Central memory CD8-positive, alpha-beta T cell (primary cell): ENCODE data around the gene ASIC5.
"Not testable (repeated sequence)": the region's sequence is repeated elsewhere in the genome, so short reads cannot be mapped to it uniquely, and the experiment has no call there.

Experiments
- ATAC-seq: fragments of 150-1000 bp; cut with Tn5 transposase; replicated peaks from 2 replicates; pipeline ENCODE4 v1.10.0; 2022; ENCODE audit warnings: mild to moderate bottlenecking, moderate FRiP score, moderate number of reproducible peaks; ENCODE audit not compliant: poor library complexity, severe bottlenecking; ENCODE audit errors: extremely low read depth
- DNase-seq, 2 donors: peaks; one replicate each; pipeline ENCODE4 v3.0.0; 2021; ENCODE audit warnings: low spot score in 2 of 2
- H3K27ac Mint-ChIP-seq: one replicate; pipeline ENCODE4 v1.8.0; 2022; ENCODE audit warnings: low read depth, mild to moderate bottlenecking, moderate library complexity, mixed read lengths
- H3K27me3 Mint-ChIP-seq: one replicate; pipeline ENCODE4 v1.8.0; 2022; ENCODE audit warnings: mixed read lengths
- H3K36me3 Mint-ChIP-seq: one replicate; pipeline ENCODE4 v1.8.0; 2022; ENCODE audit warnings: mild to moderate bottlenecking, moderate library complexity, mixed read lengths; ENCODE audit not compliant: insufficient read depth
- H3K4me1 Mint-ChIP-seq: one replicate; pipeline ENCODE4 v1.8.0; 2022; ENCODE audit warnings: mixed read lengths
- H3K4me3 Mint-ChIP-seq: one replicate; pipeline ENCODE4 v1.8.0; 2022; ENCODE audit warnings: mild to moderate bottlenecking, moderate library complexity, mixed read lengths
- H3K9me3 Mint-ChIP-seq: one replicate; pipeline ENCODE4 v1.8.0; 2022; ENCODE audit warnings: mixed read lengths

ASIC5 gene

DNA sequence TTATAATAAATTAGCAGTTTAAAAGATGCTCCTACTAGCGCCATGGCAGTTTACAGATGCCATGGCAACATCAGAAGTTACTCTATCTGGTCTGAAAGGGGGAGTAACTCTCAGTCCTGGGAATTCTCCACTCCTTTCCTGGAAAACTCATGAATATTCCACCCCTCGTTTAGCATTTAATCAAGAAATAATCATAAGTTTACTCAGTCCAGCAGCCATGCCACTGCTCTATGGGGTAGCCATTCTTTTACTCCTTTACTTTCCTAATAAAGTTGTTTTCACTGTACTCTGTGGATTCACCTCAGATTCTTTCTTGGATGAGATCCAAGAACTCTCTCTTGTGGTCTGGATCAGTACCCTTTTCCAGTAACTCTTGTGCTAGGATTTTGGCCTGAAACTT is 55.0 kb downstream of the ASIC5 start:
- Mint-ChIP-seq H3K27ac (no peak overlapping the region), H3K27me3 (no peaks in the 10 kb centered on the region), H3K9me3 (no peaks in the 10 kb centered on the region), H3K4me1 (no peaks in the 10 kb centered on the region), H3K4me3 (no peak overlapping the region), H3K36me3 (no peaks in the 10 kb centered on the region)
- DNase-seq (no peak), ATAC-seq (no peak)

DNA sequence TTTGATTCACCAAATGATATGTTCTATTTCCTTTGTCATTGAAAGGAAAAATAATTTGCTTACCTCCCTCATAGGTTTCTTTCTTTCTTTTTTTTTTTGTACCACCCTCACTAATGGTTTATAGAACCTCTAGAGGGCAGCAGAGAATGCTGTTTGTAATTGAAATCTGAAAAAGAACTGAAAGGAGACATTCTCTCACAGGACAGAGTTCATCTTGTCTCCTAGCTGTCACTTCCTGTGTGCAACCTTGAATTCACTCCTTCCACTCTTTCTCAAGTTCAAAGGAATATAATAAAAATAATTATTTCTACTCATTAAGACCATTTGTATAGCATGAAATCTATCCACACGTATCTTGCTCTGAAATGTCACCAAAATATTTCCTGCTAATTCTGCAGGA is 56.2 kb downstream of the ASIC5 start:
- ATAC-seq, result no peak
- no peak overlapping the region for H3K4me3 Mint-ChIP-seq
- no peaks in the 10 kb centered on the region for H3K9me3 Mint-ChIP-seq
- H3K4me1 Mint-ChIP-seq, result no peaks in the 10 kb centered on the region
- H3K36me3 Mint-ChIP-seq, result no peaks in the 10 kb centered on the region
- no peak for DNase-seq
- H3K27me3 Mint-ChIP-seq, result no peaks in the 10 kb centered on the region
- no peak overlapping the region for H3K27ac Mint-ChIP-seq

- Mint-ChIP-seq H3K27ac (no peak overlapping the region), H3K4me3 (no peak overlapping the region), H3K27me3 (peaks cover 6% of the 10 kb centered on the region), H3K9me3 (no peaks in the 10 kb centered on the region), H3K4me1 (no peaks in the 10 kb centered on the region), H3K36me3 (no peaks in the 10 kb centered on the region)
- DNase-seq (no peak), ATAC-seq (no peak)
These were observed 59.1 kb downstream of the ASIC5 start for GRCh38 chr4:155807021-155807420.

GRCh38 chr4:155805016-155805415 is 61.1 kb downstream of the ASIC5 start:
- H3K4me1 Mint-ChIP-seq, result no peaks in the 10 kb centered on the region
- no peak overlapping the region for H3K4me3 Mint-ChIP-seq
- peaks cover 6% of the 10 kb centered on the region for H3K27me3 Mint-ChIP-seq
- H3K27ac Mint-ChIP-seq, result no peak overlapping the region
- H3K9me3 Mint-ChIP-seq, result no peaks in the 10 kb centered on the region
- H3K36me3 Mint-ChIP-seq, result no peaks in the 10 kb centered on the region
- DNase-seq, result no peak
- ATAC-seq, result no peak

GRCh38 chr4:155802190-155802959 is 63.7 kb downstream of the ASIC5 start:
- no peaks in the 10 kb centered on the region for H3K9me3 Mint-ChIP-seq
- ATAC-seq, result no peak
- H3K4me1 Mint-ChIP-seq, result no peaks in the 10 kb centered on the region

GRCh38 chr4:155800685-155801343 is 65.3 kb downstream of the ASIC5 start:
- DNase-seq, result no peak

More at GRCh38 chr4:155802190-155802959, 63.7 kb downstream of the ASIC5 start:
- H3K27ac Mint-ChIP-seq, result no peak overlapping the region
- no peaks in the 10 kb centered on the region for H3K36me3 Mint-ChIP-seq
- no peak overlapping the region for H3K4me3 Mint-ChIP-seq
- DNase-seq, result no peak
- H3K27me3 Mint-ChIP-seq, result peaks cover 6% of the 10 kb centered on the region

DNA sequence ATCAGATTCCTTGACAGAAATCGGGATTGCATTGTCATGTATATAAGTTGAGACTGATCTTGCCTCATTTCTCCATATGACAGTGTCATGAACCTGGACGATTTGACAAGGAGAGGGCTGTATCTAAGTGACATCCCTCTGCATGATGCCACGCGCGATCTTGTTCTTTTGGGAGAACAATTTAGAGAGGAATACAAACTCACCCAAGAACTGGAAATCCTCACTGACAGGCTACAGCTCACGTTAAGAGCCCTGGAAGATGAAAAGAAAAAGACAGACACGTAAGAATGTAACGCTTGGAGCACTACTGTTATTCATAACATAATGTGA is 66.3 kb downstream of the ASIC5 start:
- H3K4me1 Mint-ChIP-seq, result no peaks in the 10 kb centered on the region
- peaks cover 6% of the 10 kb centered on the region for H3K27me3 Mint-ChIP-seq
- no peaks in the 10 kb centered on the region for H3K9me3 Mint-ChIP-seq
- no peaks in the 10 kb centered on the region for H3K36me3 Mint-ChIP-seq
- no peak overlapping the region for H3K27ac Mint-ChIP-seq
- no peak overlapping the region for H3K4me3 Mint-ChIP-seq
- no peak for DNase-seq
- no peak for ATAC-seq

More at GRCh38 chr4:155800685-155801343, 65.3 kb downstream of the ASIC5 start:
- Mint-ChIP-seq H3K27ac (no peak overlapping the region), H3K4me1 (no peaks in the 10 kb centered on the region), H3K9me3 (no peaks in the 10 kb centered on the region), H3K27me3 (peaks cover 6% of the 10 kb centered on the region), H3K4me3 (no peak overlapping the region), H3K36me3 (no peaks in the 10 kb centered on the region)
- ATAC-seq, result no peak

GRCh38 chr4:155799116-155799793 is 66.8 kb downstream of the ASIC5 start:
- ATAC-seq (no peak), DNase-seq (no peak)
- Mint-ChIP-seq H3K4me1 (no peaks in the 10 kb centered on the region), H3K27ac (no peak overlapping the region), H3K36me3 (no peaks in the 10 kb centered on the region), H3K27me3 (peaks cover 6% of the 10 kb centered on the region), H3K9me3 (no peaks in the 10 kb centered on the region), H3K4me3 (no peak overlapping the region)

DNA sequence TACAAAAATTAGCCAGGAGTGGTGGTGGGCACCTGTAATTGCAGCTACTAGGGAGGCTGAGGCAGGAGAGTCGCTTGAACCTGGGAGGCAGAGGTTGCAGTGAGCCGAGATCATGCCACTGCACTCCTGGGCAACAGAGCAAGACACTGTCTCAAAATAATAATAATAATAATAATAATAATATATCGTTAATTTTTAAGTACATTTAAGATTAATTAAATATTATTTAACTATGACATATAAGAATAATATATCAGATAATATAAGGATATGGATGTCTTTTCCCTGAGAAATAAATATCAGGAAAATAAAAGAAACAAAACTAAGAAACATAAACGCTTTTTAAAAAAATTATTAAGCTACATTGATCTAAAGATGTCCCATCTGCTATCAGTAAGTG is 68.5 kb downstream of the ASIC5 start:
- not testable (repeated sequence) for H3K4me3 Mint-ChIP-seq, H3K27me3 Mint-ChIP-seq, H3K36me3 Mint-ChIP-seq, H3K4me1 Mint-ChIP-seq, ATAC-seq, H3K9me3 Mint-ChIP-seq, H3K27ac Mint-ChIP-seq, DNase-seq

GRCh38 chr4:155795991-155796390 is 70.1 kb downstream of the ASIC5 start:
- Mint-ChIP-seq H3K36me3 (no peaks in the 10 kb centered on the region), H3K4me3 (no peak overlapping the region), H3K27ac (no peak overlapping the region), H3K4me1 (no peaks in the 10 kb centered on the region), H3K27me3 (no peaks in the 10 kb centered on the region), H3K9me3 (no peaks in the 10 kb centered on the region)
- DNase-seq (no peak), ATAC-seq (no peak)

DNA sequence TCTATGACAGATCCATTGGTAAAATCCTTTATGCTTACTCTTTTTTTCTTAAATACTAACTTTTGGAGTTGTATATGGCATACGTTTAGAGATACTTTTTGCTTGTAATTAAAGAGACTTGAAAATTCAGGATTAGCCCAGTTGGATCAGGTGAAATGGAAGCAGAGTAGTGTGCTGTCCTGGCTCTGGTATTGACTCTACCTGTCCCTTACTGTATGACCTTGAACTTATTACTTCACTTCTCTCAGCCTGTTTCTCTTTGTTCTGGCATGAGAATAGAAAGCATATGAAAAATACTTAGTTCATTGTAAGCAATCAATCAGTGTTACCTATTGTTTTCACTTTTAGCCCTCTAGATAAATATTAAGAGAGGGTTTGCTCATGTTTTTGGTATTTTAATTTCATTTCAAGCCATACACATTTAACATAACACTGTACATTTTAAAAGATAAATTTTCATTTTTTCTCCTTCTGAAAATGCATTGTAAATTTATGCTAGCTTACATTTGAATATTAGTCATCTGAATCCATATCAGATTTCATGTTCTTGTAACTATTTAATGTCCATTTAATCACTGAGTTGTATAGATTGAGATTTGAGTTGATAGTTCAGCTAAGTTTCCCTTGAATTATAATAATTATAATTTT is 71.4 kb downstream of the ASIC5 start:
- H3K4me1 Mint-ChIP-seq, result peaks cover under 1% of the 10 kb centered on the region
- no peak for DNase-seq
- H3K9me3 Mint-ChIP-seq, result no peaks in the 10 kb centered on the region
- H3K27ac Mint-ChIP-seq, result no peak overlapping the region
- ATAC-seq, result no peak
- H3K36me3 Mint-ChIP-seq, result no peaks in the 10 kb centered on the region
- H3K27me3 Mint-ChIP-seq, result no peaks in the 10 kb centered on the region
- no peak overlapping the region for H3K4me3 Mint-ChIP-seq

DNA sequence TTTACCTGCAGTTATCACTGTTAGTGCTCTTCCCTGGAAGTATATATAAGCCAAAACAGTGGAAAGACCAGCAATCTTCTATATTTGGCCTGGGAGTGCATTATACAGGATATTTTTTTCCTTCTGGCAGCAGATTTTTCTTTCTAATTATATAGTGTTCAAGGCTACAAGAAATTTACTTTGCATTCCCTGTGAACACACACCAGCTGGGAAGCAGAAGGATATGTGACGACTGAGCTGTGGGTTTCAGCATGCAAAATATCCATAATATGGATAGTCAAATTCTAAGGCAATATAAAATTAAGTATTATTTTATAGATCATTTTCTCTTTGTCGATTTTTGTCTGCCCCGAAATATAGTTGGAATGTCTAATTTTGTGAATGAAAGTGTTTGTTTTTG is 76.1 kb downstream of the ASIC5 start:
- H3K27ac Mint-ChIP-seq, result no peak overlapping the region
- H3K9me3 Mint-ChIP-seq, result no peaks in the 10 kb centered on the region
- no peaks in the 10 kb centered on the region for H3K36me3 Mint-ChIP-seq
- H3K4me1 Mint-ChIP-seq, result peaks cover 5% of the 10 kb centered on the region
- H3K4me3 Mint-ChIP-seq, result no peak overlapping the region
- no peaks in the 10 kb centered on the region for H3K27me3 Mint-ChIP-seq
- DNase-seq, result no peak
- ATAC-seq, result no peak
